ENCODE data around the gene CTIF. TPM values are rescaled to one million over a fixed set of nuclear protein-coding genes. Genes with fewer than 3 reads are reported as not detected.

The CTIF gene
- total and polyA plus RNA-seq, 4 donors: 10.6 to 26.7 (median 12.3) TPM

DNA sequence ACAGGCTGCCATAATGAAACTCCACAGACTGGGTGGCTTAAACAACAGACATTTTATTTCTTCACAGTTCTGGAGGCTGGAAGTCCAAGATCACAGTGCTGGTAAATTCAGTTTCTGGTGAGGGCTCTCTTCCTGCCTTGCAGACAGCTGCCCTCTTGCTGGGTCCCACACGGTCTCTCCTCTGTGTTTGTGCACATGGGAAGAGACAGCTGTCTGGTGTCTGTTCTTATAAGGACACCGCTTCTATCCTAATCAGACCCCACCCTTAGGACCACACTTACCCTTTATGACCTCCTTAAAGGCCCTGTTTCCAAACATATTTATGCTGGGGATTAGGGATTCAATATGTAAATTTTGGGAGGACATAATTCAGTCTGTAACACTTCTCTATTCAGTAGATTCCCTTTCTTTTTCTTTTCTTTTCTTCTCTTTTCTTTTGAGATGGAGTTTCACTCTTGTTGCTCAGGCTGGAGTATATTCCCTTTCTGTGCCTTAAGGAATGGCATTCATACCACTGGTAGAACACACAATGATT, 18.9 kb downstream of the CTIF start:
- no peaks in the 10 kb centered on the region for H3K9me3 ChIP-seq (ENCODE audit: control insufficient read depth in 4 of 4, low read length in 3 of 4)
- H3K27ac ChIP-seq (ENCODE audit: low read depth in 1 of 2, low read length in 2 of 2): no peak overlapping the region
- H3K36me3 ChIP-seq (ENCODE audit: control insufficient read depth in 4 of 4, insufficient read depth in 3 of 4, low read depth in 1 of 4, low read length in 3 of 4): no peaks in the 10 kb centered on the region
- WGBS: 97% methylated on average over 2 of the region's 2 CpGs
- no peak for TF ChIP-seq EGR1 (IDR thresholded peaks at IDR 0.05; ENCODE audit: low read depth in 2 of 2)
- no peak for TF ChIP-seq HNF4A (conservative IDR thresholded peaks at IDR 0.05)
- TF ChIP-seq FOXA1 (IDR thresholded peaks at IDR 0.05): no peak
- TF ChIP-seq, protein P1, sequence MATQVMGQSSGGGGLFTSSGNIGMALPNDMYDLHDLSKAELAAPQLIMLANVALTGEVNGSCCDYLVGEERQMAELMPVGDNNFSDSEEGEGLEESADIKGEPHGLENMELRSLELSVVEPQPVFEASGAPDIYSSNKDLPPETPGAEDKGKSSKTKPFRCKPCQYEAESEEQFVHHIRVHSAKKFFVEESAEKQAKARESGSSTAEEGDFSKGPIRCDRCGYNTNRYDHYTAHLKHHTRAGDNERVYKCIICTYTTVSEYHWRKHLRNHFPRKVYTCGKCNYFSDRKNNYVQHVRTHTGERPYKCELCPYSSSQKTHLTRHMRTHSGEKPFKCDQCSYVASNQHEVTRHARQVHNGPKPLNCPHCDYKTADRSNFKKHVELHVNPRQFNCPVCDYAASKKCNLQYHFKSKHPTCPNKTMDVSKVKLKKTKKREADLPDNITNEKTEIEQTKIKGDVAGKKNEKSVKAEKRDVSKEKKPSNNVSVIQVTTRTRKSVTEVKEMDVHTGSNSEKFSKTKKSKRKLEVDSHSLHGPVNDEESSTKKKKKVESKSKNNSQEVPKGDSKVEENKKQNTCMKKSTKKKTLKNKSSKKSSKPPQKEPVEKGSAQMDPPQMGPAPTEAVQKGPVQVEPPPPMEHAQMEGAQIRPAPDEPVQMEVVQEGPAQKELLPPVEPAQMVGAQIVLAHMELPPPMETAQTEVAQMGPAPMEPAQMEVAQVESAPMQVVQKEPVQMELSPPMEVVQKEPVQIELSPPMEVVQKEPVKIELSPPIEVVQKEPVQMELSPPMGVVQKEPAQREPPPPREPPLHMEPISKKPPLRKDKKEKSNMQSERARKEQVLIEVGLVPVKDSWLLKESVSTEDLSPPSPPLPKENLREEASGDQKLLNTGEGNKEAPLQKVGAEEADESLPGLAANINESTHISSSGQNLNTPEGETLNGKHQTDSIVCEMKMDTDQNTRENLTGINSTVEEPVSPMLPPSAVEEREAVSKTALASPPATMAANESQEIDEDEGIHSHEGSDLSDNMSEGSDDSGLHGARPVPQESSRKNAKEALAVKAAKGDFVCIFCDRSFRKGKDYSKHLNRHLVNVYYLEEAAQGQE (IDR thresholded peaks at IDR 0.05): no peak
- no peak for TF ChIP-seq NR2F2 (IDR thresholded peaks at IDR 0.05)
- TF ChIP-seq YY1 (IDR thresholded peaks at IDR 0.05): no peak
- DNase-seq (ENCODE audit: low spot score): no peak
- H3K27me3 ChIP-seq (ENCODE audit: control insufficient read depth in 4 of 4, insufficient read depth in 4 of 4, low read length in 3 of 4): no peaks in the 10 kb centered on the region
- H3K4me3 ChIP-seq (ENCODE audit: low read depth in 1 of 3, low read length in 3 of 3): no peak overlapping the region
- H3K4me1 ChIP-seq (ENCODE audit: control insufficient read depth in 4 of 4, insufficient read depth in 4 of 4, low read length in 3 of 4): peaks cover 2 to 22% (median 14%) of the 10 kb centered on the region in 4 donors
- H3K9ac ChIP-seq (ENCODE audit: low read depth in 1 of 2, low read length in 2 of 2): no peak overlapping the region

DNA sequence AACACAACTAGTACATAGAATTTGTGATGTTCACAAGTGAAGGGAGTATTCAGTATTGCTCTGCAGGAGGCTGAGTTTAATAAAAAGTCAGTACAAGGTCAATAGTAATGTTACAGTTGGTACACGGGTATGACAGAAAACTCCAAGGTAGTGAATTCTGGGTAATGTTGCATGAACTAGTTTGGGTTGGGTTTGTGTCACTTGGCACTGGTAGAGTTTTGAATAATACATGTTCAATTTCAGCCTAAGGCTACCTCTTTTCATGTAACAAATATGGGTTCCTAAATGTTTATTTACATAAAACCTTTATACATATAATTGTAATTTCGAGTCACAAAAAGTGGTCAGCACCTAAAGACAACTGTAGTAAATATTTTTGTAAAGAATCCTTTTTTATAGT, 19.4 kb downstream of the CTIF start:
- WGBS: 73% methylated on average over 2 of the region's 2 CpGs
- no peak overlapping the region for H3K4me3 ChIP-seq (ENCODE audit: low read depth in 1 of 3, low read length in 3 of 3)
- peaks cover 4 to 17% (median 10%) of the 10 kb centered on the region in 4 donors for H3K4me1 ChIP-seq (ENCODE audit: control insufficient read depth in 4 of 4, insufficient read depth in 4 of 4, low read length in 3 of 4)
- H3K9ac ChIP-seq (ENCODE audit: low read depth in 1 of 2, low read length in 2 of 2): no peak overlapping the region
- TF ChIP-seq HNF4G (IDR thresholded peaks at IDR 0.05) (no peak), JUND (IDR thresholded peaks at IDR 0.05) (no peak), EGR1 (IDR thresholded peaks at IDR 0.05; ENCODE audit: low read depth in 2 of 2) (no peak), YY1 (IDR thresholded peaks at IDR 0.05) (no peak), FOXA1 (IDR thresholded peaks at IDR 0.05) (no peak), GABPA (IDR thresholded peaks at IDR 0.05 in 1 of 2, conservative IDR thresholded peaks at IDR 0.05 in 1 of 2) (no peak), SP1 (IDR thresholded peaks at IDR 0.05) (no peak), RAD21 (IDR thresholded peaks at IDR 0.05) (no peak), HNF4A (conservative IDR thresholded peaks at IDR 0.05) (no peak), FOXA2 (IDR thresholded peaks at IDR 0.05) (no peak), NR2F2 (IDR thresholded peaks at IDR 0.05) (no peak), TAF1 (conservative IDR thresholded peaks at IDR 0.05) (no peak)
- TF ChIP-seq, protein P1 (IDR thresholded peaks at IDR 0.05): no peak
- TF ChIP-seq, protein P2, sequence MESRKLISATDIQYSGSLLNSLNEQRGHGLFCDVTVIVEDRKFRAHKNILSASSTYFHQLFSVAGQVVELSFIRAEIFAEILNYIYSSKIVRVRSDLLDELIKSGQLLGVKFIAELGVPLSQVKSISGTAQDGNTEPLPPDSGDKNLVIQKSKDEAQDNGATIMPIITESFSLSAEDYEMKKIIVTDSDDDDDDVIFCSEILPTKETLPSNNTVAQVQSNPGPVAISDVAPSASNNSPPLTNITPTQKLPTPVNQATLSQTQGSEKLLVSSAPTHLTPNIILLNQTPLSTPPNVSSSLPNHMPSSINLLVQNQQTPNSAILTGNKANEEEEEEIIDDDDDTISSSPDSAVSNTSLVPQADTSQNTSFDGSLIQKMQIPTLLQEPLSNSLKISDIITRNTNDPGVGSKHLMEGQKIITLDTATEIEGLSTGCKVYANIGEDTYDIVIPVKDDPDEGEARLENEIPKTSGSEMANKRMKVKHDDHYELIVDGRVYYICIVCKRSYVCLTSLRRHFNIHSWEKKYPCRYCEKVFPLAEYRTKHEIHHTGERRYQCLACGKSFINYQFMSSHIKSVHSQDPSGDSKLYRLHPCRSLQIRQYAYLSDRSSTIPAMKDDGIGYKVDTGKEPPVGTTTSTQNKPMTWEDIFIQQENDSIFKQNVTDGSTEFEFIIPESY (IDR thresholded peaks at IDR 0.05): no peak
- TF ChIP-seq, protein P3, sequence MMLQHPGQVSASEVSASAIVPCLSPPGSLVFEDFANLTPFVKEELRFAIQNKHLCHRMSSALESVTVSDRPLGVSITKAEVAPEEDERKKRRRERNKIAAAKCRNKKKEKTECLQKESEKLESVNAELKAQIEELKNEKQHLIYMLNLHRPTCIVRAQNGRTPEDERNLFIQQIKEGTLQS (IDR thresholded peaks at IDR 0.05): no peak
- TF ChIP-seq, protein P4, sequence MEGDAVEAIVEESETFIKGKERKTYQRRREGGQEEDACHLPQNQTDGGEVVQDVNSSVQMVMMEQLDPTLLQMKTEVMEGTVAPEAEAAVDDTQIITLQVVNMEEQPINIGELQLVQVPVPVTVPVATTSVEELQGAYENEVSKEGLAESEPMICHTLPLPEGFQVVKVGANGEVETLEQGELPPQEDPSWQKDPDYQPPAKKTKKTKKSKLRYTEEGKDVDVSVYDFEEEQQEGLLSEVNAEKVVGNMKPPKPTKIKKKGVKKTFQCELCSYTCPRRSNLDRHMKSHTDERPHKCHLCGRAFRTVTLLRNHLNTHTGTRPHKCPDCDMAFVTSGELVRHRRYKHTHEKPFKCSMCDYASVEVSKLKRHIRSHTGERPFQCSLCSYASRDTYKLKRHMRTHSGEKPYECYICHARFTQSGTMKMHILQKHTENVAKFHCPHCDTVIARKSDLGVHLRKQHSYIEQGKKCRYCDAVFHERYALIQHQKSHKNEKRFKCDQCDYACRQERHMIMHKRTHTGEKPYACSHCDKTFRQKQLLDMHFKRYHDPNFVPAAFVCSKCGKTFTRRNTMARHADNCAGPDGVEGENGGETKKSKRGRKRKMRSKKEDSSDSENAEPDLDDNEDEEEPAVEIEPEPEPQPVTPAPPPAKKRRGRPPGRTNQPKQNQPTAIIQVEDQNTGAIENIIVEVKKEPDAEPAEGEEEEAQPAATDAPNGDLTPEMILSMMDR (IDR thresholded peaks at IDR 0.05; ENCODE audit: low read depth, low read length, missing input control): no peak
- TF ChIP-seq, protein P5, sequence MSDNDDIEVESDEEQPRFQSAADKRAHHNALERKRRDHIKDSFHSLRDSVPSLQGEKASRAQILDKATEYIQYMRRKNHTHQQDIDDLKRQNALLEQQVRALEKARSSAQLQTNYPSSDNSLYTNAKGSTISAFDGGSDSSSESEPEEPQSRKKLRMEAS (IDR thresholded peaks at IDR 0.05): no peak
- H3K27me3 ChIP-seq (ENCODE audit: control insufficient read depth in 4 of 4, insufficient read depth in 4 of 4, low read length in 3 of 4): no peaks in the 10 kb centered on the region
- H3K27ac ChIP-seq (ENCODE audit: low read depth in 1 of 2, low read length in 2 of 2): no peak overlapping the region
- no peaks in the 10 kb centered on the region for H3K36me3 ChIP-seq (ENCODE audit: control insufficient read depth in 4 of 4, insufficient read depth in 3 of 4, low read depth in 1 of 4, low read length in 3 of 4)
- no peaks in the 10 kb centered on the region for H3K9me3 ChIP-seq (ENCODE audit: control insufficient read depth in 4 of 4, low read length in 3 of 4)
- DNase-seq (ENCODE audit: low spot score): no peak

All from liver (tissue), 9 donors.